GM19239 (cell line): Measurements from ENCODE around the gene ACOX3.

ENCODE experiments used
- DNase-seq: peaks from one replicate; pipeline ENCODE4 v3.0.0; 2011; ENCODE audit warnings: low spot score; ENCODE audit not compliant: insufficient read length
- FAIRE-seq: peaks from 2 replicates; lab custom pipeline; 2011; peaks lifted over from hg19 to GRCh38; lab: Jason Lieb, UNC

ACOX3 gene

DNA sequence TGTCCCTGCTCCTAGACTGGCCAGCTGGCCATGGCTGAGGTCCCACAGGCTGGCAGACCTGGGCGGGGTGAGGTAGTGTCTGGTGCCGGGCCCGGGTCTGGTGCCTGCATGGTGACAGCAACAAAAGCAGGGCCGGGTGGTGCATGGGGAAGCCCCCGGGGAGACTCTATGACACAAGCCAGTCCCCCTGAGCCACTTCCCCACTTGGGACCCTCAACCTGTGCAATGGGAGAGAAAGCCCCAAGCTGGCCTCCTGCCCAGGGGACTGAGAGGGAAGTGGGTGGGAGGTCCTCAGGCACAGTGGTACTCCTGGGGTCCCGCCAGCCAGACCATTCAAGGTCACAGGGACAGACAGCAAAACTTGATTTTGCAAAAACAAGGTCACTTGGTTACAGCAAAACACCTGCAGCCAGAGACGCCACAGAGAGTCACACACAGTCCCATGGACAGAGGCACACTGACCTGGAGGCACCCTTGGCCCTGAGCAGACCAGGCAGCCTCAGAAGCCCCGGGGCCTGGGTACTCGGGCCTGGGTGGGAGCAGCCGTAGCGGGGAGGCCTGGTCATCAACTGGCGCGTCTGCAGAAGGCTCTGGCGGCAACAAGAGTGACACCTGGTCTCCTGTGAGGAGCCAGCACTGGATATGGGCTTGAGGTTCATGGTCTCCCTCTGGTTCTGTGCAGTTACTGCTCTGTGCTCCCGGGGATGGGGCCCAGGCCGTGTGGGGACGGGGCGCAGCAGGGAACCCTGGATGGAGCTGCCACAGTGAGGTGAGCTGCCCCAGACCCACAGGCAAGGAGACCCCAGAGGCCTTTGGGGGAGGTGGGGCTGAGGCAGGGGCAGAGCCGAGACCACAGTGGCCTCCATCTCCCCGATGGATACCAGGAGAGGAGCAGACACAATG is 110.4 kb downstream of the ACOX3 start:
- FAIRE-seq: no peak
- DNase-seq: no peak

DNA sequence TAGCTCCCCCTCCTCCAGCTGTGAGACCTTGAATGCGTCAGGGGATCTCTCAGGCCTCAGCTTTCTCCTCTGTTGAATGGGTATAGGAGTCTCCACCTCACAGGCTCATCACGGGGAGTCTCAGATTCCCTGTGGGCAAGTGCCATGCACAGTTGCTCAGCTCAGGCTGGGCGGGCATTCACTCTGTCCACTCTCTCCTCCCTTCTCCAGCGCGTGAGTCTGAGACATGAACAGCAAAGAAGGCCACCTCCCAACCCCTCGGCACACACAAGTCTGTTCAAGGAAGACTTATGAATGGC is 111.0 kb downstream of the ACOX3 start:
- FAIRE-seq: no peak
- no peak for DNase-seq

DNA sequence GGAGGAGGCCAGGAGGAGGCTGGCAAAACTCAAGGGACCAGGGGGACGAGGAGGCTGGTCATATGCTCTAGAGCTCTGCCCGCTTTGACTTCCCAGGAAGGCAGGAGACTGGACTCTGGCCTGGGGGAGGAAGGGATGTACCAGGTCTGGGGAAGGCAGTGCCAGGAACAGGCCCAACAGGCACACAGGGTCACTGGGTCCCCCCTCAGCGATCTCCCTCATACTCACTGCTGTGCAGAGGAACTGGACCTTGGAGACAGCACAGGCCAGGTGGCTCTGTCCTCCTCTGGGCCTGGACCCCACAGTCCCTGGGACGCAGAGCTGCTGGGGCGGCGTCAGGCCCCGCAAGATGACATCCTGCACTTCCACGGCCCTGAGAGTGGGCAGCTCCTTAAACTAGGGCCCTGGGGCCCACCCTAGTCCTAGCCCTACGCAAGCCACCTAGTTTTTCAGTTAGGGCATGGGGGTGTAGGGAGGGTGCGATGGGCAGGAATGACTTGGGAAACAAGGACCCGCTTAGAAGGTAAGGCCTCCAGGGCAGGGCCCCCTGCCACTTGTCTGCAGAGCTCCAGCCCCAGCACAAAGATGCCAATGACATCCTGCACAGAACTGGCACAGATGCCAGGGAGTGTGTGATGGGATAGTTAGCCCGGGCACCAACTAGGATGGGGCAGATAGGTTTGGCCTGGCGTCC is 111.5 kb downstream of the ACOX3 start:
- no peak for FAIRE-seq
- no peak for DNase-seq

DNA sequence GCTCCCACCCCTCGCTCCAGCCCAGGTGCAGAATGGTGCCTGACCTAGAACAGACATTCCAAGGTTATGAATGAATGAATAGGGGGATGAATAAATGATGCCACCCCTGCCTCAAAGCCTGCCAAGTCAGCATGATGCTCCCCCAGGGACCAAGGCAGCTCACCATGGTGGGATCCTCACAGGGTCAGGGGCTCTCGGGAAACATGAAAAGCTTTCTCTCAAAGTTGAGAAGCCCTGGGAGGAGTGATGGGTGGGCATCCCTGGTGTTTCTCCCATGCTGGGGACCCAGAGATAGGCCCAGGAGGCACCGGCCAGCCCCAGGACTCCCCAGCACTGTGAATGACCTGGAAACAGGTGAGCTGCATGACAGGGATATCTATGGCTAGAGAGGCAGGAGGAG is 112.1 kb downstream of the ACOX3 start:
- no peak for DNase-seq
- FAIRE-seq: no peak

DNA sequence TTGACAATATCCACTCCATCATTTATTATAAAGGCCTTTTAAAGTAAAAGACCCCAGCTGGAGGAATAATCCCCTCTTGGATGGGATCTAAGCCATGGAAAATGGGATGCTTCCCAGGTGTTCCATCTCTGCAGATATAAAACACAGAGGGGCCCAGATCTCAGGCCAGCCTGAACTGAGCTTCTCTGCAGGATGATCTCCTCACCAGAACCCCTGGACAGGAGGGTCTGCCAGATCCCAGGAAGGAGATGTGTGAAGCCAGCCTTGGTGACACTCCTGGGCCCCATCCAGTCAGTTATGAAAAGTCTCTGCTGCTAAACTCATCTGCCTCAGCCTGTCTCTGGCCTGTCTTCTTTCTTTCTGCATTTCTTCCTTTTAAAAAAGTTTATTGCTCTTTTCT is 114.3 kb downstream of the ACOX3 start:
- FAIRE-seq: no peak
- no peak for DNase-seq

DNA sequence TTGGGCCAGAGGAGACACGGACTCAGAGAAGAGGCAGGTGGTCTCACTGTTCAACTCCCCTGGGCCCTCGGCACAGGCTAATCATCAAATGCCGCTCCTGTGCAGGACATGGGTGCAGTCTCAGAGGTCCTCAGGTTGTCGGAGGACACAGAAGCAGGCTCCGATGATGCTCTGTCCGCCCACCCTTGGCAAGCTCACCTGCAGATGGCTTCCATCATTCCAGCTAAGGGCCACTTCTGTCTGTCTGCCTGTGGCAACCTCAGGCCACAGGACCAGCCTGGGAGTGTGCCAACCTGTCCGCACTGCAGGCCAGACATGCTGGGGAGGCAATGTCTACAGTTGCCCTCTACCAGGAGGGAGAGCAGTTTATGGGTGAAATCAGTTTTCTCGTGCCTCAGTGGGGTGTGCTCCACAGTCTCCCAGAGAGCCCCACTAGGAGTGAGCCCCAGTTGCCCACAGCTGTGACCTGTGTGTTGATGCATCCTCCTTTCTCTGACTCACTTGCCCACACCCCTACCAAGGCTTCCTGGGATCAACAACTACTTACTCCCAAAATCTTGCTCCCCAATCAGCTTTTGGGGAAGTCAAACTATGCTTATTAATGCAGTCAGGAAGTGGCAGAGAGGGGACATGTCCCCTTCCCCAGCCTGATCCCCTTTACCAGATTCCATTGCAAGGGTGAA is 115.1 kb downstream of the ACOX3 start:
- no peak for FAIRE-seq
- no peak for DNase-seq

DNA sequence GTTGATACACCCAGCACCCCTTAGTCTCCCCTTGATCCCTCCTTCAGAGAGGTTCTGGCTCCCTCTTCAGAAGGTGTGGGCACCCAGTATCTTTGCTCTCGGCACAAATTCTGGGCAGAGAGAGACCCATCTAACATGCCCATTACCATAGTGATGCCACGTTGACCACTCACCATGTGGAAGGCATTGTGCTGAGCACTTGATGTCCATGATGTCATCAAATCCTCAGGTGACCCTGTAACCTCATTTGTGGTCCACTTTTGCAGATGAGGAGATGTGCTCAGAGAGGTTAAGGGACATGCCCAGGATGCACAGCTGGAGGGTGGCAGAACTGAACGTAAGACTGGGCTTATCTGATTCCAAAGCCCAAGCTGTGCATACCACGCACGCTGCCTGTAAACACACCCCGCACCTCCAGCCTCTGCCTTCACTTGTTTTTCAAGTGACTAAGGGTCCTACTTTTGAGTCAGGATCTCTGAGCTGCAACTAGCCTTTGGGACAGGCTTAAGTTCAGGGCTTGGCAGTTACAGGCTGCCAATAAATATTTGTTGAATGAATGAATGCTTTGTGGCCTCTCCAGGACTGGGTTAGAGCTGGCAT is 115.8 kb downstream of the ACOX3 start:
- DNase-seq: no peak
- no peak for FAIRE-seq

DNA sequence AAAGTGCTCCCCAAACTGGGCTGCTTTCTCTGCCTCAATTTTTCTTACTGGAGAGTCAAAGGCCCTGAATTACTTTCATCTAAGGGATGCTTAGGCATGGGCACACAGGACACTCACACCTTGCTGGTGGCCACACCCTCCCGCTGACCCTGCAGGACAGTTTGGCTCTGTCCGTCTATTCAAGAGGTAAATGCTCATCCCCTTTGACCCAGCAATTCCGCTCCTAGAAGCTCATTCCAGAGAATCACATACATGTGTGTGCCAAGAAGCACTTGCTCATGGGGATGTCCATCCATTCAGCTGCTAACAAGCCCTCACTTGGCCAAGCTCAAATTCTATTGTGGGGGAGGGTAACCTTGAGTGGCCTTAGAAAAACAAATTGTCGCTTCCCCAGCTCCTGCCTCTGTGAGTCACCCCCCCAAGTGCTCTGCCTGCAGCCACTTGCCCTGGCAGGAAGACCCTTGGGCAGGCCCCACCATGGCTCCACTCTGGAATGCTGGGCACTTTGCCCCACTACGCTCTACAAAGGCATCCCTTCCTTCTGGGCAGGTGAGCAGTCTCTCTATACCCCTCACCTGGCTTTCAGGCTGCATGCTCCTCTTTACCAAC is 116.5 kb downstream of the ACOX3 start:
- DNase-seq (no peak), FAIRE-seq (no peak)

DNA sequence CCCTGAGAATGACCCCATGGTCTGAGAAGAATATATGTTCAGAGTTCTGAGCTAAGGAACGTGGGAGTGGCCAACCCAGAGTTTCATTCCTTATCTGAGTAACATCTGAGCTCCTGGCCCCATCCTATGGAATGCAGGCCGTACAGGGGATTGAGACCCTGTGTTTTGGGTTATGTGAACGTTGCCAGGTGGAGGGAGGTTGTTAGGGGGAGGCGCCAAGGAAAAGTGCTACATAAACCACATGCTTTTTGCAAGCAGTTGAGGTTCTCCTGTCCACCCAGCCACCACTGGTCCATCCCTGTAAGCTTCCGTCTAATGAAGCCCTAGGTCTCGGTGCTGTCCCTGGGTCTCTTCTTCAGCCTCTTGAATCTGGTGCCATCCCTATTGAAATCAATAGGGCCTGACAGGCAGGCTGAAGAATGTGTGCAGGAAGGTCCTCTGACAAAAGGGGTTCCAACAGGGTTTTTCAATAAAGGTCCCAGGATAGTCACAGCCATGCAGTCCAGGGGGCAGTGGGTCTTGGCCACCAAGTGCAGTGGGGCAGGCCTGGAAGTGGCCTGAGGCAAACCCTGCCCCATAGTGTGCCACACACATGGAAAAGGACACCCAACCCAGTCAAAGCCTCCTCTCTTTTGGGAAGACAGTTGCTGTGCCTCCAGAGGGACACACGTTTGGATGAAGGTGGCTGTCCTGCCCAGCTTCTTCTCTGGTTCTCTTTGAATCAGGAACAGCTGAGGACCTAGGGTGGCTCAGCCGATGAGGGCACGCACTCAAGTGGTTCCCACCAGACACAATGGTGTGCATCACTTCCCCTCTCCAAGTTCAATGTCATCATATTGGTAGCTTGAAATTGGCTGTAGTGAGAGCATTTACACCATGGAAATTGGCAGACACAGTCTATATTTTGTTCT is 117.5 kb downstream of the ACOX3 start:
- DNase-seq: no peak
- FAIRE-seq: no peak

DNA sequence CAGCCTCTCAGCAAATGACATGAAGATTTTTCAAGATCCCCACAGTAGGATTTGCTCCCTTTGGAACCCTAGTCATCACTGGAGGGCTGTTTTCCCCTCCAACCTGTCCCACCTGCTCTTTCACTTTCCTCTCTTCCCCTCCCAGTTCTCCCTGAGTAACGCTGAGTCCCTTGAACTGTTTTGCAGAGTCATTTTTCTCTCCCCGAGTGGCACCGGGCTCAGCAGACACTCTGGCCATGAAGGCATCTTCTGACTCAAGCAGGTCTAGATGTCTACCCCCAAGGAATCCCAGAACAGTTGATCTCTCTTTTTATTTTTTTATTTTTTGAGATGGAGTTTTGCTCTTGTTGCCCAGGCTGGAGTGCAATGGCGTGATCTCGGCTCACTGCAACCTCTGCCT is 118.8 kb downstream of the ACOX3 start:
- no peak for FAIRE-seq
- DNase-seq: no peak

DNA sequence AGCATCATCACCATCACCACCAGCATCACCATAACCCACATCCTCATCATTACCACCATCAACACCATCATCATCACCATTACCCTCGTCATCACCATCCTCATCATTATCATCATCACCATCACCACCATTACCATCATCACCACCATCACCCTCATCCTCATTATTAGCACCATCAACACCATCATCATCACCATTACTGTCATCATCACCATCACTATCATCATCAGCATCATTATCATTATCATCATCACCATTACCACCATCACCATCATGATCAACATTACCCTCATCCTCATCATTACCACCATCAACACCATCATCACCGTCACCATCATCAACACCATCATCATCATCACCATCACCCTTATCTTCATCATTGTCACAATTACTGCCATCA is 119.3 kb downstream of the ACOX3 start:
- no peak for FAIRE-seq

DNA sequence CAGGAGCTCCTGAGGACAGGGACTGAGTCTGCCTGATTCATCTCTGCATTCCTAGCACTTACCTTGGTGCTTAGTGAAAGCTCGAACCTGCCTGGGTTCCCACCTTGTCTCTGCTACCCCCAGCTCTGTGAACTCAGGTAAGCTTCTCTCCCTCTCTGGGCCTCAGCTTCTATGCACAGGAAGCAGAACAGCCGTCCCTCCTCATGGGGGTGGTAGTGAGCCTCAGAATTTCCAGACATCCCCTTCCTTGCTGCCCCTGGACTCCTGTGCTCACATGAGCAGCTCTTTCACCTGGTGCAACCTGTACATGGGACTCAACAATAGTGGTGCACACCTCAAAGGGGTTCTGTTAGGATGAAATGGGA is 120.2 kb downstream of the ACOX3 start:
- FAIRE-seq: no peak
- no peak for DNase-seq

More for the DNA sequence above, 119.3 kb downstream of the ACOX3 start:
- DNase-seq: no peak

DNA sequence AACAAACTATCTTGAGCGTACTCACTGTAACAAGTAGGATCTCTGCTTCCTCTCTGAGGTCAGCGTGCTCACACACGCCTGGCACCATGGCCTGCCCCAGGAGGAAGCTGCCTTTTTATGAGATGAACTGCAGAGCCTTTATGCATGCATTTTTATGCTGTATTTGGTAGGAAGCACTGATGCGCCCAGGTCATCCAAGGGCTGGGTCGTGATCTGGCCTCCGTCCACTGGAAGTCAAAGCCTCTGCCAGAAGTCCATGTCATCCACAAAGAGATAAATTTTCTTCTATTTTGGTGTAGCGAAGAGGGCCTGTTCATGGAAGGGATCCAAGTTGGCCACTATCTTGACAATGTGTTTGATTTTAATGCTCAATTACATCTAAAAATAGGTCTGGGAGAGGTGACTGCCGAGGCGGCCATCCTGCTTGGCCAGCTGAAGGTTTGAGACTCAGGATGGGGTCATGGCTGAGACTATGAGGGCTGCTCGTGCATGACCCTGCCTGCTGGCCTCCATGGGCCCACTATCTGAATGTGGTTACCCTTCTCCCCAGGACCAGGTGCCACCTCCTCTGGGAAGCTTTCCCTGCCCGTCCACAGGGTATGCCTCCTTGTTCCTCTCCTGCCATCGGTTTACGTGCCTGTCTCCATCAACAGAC is 120.7 kb downstream of the ACOX3 start:
- FAIRE-seq (no peak), DNase-seq (no peak)

DNA sequence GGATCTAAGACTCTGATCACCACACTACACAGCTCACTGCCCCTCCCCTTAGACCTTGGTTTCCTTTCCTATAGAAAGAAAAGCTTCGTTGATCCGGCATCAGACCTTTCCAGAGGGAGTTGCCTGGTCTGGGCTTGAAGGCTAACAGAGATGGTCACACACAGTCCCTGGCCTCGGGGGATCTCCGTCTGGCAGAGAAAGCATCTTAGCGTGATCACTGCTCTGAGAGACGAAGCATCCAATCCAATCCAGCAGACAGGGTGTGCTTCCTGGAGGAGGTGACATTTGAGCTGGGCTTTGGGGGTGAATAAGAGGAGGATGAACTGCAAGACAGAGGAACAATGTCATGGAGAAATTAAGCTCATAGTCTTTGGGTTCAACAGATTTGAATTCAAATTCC is 121.5 kb downstream of the ACOX3 start:
- no peak for DNase-seq
- no peak for FAIRE-seq

DNA sequence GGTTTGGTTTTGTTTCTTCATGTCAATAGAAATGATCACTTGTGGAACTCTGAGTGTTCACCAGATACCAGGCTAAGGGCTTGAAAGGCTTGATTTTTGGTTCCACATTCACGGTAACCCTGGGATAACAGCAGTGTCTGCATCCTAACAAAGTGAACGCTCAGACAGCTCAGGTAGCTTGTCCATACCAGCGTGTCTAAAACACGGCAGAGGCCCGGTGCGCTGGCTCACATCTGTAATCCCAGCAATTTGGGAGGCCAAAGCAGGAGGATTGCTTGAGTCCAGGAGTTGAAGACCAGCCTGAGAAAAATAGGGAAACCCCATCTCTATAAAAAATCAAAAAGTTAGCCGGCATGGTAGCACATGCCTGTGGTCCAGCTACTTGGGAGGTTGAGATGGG is 122.0 kb downstream of the ACOX3 start:
- FAIRE-seq: no peak
- DNase-seq: no peak

DNA sequence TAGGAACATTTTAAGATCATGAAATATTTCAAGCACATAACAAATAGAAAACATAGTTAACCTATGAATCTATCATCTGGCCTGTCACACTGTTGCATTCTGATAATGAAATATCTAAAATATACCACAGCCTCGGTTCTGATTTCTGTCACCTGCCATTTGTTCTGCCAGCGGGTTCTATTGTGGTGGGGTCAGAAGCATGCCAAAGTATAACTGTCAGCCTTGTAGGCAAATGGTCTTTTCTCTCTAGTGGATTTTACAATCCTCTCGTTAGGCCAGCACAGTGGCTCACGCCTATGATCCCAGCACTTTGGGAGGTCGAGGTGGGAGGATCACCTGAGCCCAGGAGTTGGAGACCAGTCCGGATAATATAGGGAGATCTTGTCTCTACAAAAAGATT is 123.0 kb downstream of the ACOX3 start:
- DNase-seq: no peak
- FAIRE-seq: no peak

DNA sequence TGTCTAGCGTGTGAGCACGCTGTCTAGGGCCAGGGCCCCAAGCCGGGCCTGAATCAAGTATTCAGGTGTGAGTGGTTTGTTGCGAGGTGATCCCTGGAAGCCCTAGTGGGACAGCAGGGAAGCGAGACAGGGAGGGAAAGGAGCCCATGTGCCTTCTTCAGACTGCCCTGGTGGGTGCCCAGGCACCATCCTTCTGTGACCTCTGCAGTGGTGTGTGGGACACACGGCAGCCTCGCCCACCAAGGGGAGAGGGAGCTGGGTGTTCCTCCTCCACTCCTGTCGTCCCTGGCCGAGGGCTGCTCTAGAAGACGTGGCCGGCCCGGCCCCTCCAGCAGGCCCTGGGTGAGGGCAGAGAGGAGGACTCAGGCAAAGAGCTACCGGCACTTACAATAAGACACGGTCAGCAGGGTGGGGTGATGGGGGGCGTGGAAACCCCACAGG is 123.6 kb downstream of the ACOX3 start:
- no peak for FAIRE-seq
- DNase-seq: no peak
